K562 (cell line): ENCODE data around the gene SLC4A5. TPM values are rescaled to one million over a fixed set of nuclear protein-coding genes. Genes with fewer than 3 reads are reported as not detected.
A peak's percentile ranks its signal among the peaks of the same experiment; 100 is the strongest.

Experiments
- ATAC-seq: fragments of 200-7000 bp; cut with Tn5 transposase; 3 replicates; pipeline ENCODE4 v1.9.1; 2020; ENCODE audit warnings: moderate library complexity
- BruUV-seq: library from RNA; stranded (reverse); fragments of 400-500 nt; replicated peaks from 2 replicates; lab custom pipeline; 2021; lab: Mats Ljungman, UMichigan
- CTCF ChIA-PET: fragments of 300-600 bp; formaldehyde crosslinking; extraction: SDS; loops from one replicate; lab custom pipeline; 2021; ENCODE audit warnings: low intra/inter-chr PET ratio; lab: Yijun Ruan, JAX
- POLR2A ChIA-PET: fragments of 300-600, 350-650 bp; sonication (Branson Sonifier 250); formaldehyde crosslinking; extraction: SDS; loops from one replicate; lab custom pipeline; 2021; ENCODE audit warnings: antibody characterized with exemption, inconsistent platforms; lab: Yijun Ruan, JAX
- DNase-seq, 4 experiments: peaks; one replicate each; pipeline versions ENCODE4 v3.0.0 to v3.0.0-alpha.2; 2011 to 2018; ENCODE audit warnings: low spot score in 3 of 4, mixed read lengths in 3 of 4; ENCODE audit errors: extremely low read depth in 1 of 4
- FAIRE-seq: peaks from 2 replicates; lab custom pipeline; 2011; peaks lifted over from hg19 to GRCh38; lab: Jason Lieb, UNC
- H2AFZ ChIP-seq: 2 replicates; pipeline ENCODE4 v1.6.0; 2011; ENCODE audit warnings: low read depth, low read length, control low read depth, inconsistent platforms
- H3K27ac ChIP-seq: fragments of 200-600 bp; 3 replicates; pipeline ENCODE4 v1.8.0; 2011; ENCODE audit warnings: low read depth, mild to moderate bottlenecking, control low read depth, inconsistent platforms, low read length, moderate library complexity, mixed read lengths; ENCODE audit errors: extremely low read depth
- H3K27me3 ChIP-seq, 2 experiments: fragments of 300-600 bp in 1 of 2; 2 replicates in 1 of 2; 3 replicates in 1 of 2; pipeline versions ENCODE4 v1.6.0 to v1.8.0; 2011; ENCODE audit warnings: inconsistent platforms in 2 of 2, low read length in 2 of 2, mild to moderate bottlenecking in 1 of 2, mixed read lengths in 1 of 2, moderate library complexity in 1 of 2; ENCODE audit not compliant: control insufficient read depth in 2 of 2, insufficient read depth in 2 of 2
- H3K36me3 ChIP-seq: fragments of 300-600 bp; 3 replicates; pipeline ENCODE4 v1.8.0; 2011; ENCODE audit warnings: mild to moderate bottlenecking, low read length, inconsistent platforms; ENCODE audit not compliant: control insufficient read depth, insufficient read depth
- H3K4me1 ChIP-seq, 2 experiments: fragments of 200-600 bp in 1 of 2; replicated peaks in 1 of 2; 2 replicates in 1 of 2; 3 replicates in 1 of 2; pipeline versions ENCODE4 v1.5.1 to v1.8.0; 2011; ENCODE audit warnings: inconsistent platforms in 2 of 2, low read length in 2 of 2, mild to moderate bottlenecking in 1 of 2, mixed read lengths in 1 of 2, moderate library complexity in 1 of 2; ENCODE audit not compliant: control insufficient read depth in 2 of 2, insufficient read depth in 2 of 2
- H3K4me2 ChIP-seq: 2 replicates; pipeline ENCODE4 v1.6.1; 2011; ENCODE audit warnings: low read length, control low read depth, inconsistent platforms, mixed read lengths; ENCODE audit not compliant: insufficient read depth
- H3K4me3 ChIP-seq: fragments of 200-600 bp; sonication (generic), shearing (Covaris generic); 2 replicates; pipeline ENCODE4 v1.5.1; 2016; ENCODE audit warnings: control low read depth, inconsistent platforms
- H3K79me2 ChIP-seq: fragments of 200-600 bp; 3 replicates; pipeline ENCODE4 v1.8.0; 2011; ENCODE audit warnings: low read length, inconsistent platforms; ENCODE audit not compliant: control insufficient read depth, insufficient read depth
- H3K9ac ChIP-seq, 2 experiments: 2 replicates each; pipeline versions ENCODE4 v1.6.0 to v1.6.1; 2011; ENCODE audit warnings: low read depth in 2 of 2, low read length in 2 of 2, control low read depth in 1 of 2, inconsistent platforms in 1 of 2, mild to moderate bottlenecking in 1 of 2, mixed read lengths in 1 of 2; ENCODE audit not compliant: insufficient read depth in 1 of 2
- H3K9me1 ChIP-seq: one replicate; pipeline ENCODE4 v1.6.0; 2011; ENCODE audit warnings: inconsistent platforms, mild to moderate bottlenecking, low read length, moderate library complexity; ENCODE audit not compliant: control insufficient read depth, insufficient read depth
- H3K9me3 ChIP-seq: replicated peaks from 2 replicates; pipeline ENCODE4 v1.5.1; 2011; ENCODE audit warnings: low read depth, low read length, inconsistent platforms; ENCODE audit not compliant: control insufficient read depth, insufficient read depth
- H4K20me1 ChIP-seq: replicated peaks from 2 replicates; pipeline ENCODE4 v1.6.1; 2011; ENCODE audit warnings: low read length, inconsistent platforms, mixed read lengths; ENCODE audit not compliant: control insufficient read depth, insufficient read depth
- GABPA ChIP-seq: fragments of 200-800 bp; sonication (Bioruptor generic); conservative IDR thresholded peaks from 2 replicates; pipeline ENCODE4 v1.6.1; 2016; ENCODE audit warnings: low read depth, missing genetic modification characterization, missing compliant biosample characterization
- MAFF ChIP-seq: IDR thresholded peaks from 2 replicates; pipeline ENCODE4 v1.6.1; 2012; ENCODE audit warnings: low read length, improper control_type of control experiment
- RAD21 ChIP-seq, 2 experiments: fragments of 250-450 bp in 1 of 2; fragments of 450-650 bp in 1 of 2; sonication (Bioruptor Pico) in 1 of 2; formaldehyde crosslinking in 1 of 2; IDR thresholded peaks in 1 of 2; conservative IDR thresholded peaks in 1 of 2; 2 replicates each; pipeline versions ENCODE4 v1.4.0 to v1.8.0; 2020 to 2022; ENCODE audit warnings: mild to moderate bottlenecking in 2 of 2, moderate library complexity in 1 of 2
- TAF1 ChIP-seq: IDR thresholded peaks from 2 replicates; pipeline ENCODE4 v1.6.1; 2011; ENCODE audit warnings: mild to moderate bottlenecking, low read length, moderate library complexity; ENCODE audit not compliant: insufficient read depth, control insufficient read depth, severe bottlenecking; ENCODE audit errors: extremely low read depth
- ZFPM2 ChIP-seq: fragments of 250-450 bp; sonication (Bioruptor Pico); IDR thresholded peaks from 2 replicates; pipeline ENCODE4 v1.5.1; 2022; ENCODE audit warnings: mild to moderate bottlenecking
- WGBS: fragments of 100-300 bp; shearing (Covaris generic); methylation state at CpG from one replicate; pipeline ENCODE4 v1.1.6; 2016; ENCODE audit warnings: low coverage, mixed read lengths; ENCODE audit not compliant: insufficient coverage; ENCODE audit errors: missing lambda C conversion rate; 5-methylcytosine and 5-hydroxymethylcytosine counted together
- in situ Hi-C: fragments of 300-500 bp; cut with MboI; formaldehyde crosslinking; loops from 4 replicates; pipeline ENCODE4 v1.15.0; 2018; ENCODE audit warnings: inconsistent platforms, mixed read lengths
- intact Hi-C: fragments of 100-400 bp; cut with micrococcal nuclease; formaldehyde crosslinking; loops from 2 replicates; pipeline ENCODE4 v1.14.2; 2022
- polyA plus RNA-seq, 8 experiments: library from polyadenylated mRNA; depleted of rRNA in 4 of 8; stranded (reverse) in 5 of 8; unstranded in 3 of 8; fragments of >200 nt; fragmentation: Nextera tagmentation in 2 of 8; fragmentation: Illumina TruSeq in 1 of 8; extraction: Ambion mirVana in 2 of 8; extraction: Trizol in 1 of 8; gene quantifications; 2 replicates each; pipeline versions ENCODE4 v1.2.1 to v1.2.3, GENCODE V29; 2011 to 2014; ENCODE audit warnings: inconsistent platforms in 1 of 8, missing spikeins in 1 of 8
- total RNA-seq, 7 experiments: library from RNA; depleted of rRNA in 6 of 7; stranded (reverse); fragments of >200 nt in 6 of 7; fragmentation: Illumina TruSeq in 2 of 7; extraction: Trizol in 2 of 7; gene quantifications; 2 replicates each; pipeline versions ENCODE4 v1.2.1 to v1.2.3, GENCODE V29; 2011 to 2021; ENCODE audit warnings: low replicate concordance in 1 of 7
- TF ChIP-seq, protein P1 (sequence below), 2 experiments: fragments of 450-650 bp; IDR thresholded peaks; 2 replicates each; pipeline ENCODE4 v1.6.1; 2018; ENCODE audit warnings: mild to moderate bottlenecking in 2 of 2, low read depth in 1 of 2; ENCODE audit not compliant: partially characterized antibody in 2 of 2

SLC4A5 gene
- total and polyA plus RNA-seq, 9 of the 15 experiments (the other 6 are each of a cell fraction or from before 2014, with no cell fraction given) = 0.03 to 0.77 (median 0.14) TPM; not detected in 1

DNA sequence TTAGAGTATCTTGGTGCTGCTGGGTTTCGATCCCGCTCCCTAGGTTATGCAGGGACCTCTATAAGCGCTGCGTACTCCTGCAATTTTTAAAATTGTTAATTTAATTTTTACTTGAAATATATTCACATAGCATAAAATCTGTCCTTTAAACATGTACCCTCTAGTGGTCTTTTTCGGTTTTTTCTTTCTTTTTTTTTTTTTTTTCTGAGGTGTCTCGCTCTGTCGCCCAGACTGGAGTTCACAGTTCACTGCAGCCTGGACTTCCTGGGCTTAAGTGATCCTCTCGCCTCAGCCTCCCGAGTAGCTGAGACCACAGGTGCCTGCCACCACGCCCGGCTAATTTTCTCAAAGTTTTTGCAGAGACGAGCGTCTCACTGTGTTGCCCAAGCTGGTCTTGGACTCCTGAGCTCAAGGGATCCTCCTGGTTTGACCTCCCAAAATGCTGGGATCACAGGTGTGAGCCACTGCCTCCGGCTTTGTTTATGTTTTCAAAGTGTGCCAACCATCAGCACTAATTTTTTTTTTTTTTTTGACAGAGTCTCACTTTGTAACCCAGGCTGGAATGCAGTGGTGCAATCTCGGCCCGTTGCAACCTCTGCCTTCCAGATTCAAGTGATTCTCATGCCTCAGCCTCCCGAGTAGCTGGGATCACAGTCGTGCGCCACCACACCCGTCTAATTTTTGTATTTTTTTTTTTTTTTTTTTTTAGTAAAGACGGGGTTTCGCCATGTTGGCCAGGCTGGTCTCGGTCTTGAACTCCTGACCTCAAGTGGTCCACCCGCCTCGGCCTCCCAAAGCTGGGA lies 164.0 kb downstream of the SLC4A5 start (continued):
- peak; percentile 52 for TF ChIP-seq GABPA (tag)

DNA sequence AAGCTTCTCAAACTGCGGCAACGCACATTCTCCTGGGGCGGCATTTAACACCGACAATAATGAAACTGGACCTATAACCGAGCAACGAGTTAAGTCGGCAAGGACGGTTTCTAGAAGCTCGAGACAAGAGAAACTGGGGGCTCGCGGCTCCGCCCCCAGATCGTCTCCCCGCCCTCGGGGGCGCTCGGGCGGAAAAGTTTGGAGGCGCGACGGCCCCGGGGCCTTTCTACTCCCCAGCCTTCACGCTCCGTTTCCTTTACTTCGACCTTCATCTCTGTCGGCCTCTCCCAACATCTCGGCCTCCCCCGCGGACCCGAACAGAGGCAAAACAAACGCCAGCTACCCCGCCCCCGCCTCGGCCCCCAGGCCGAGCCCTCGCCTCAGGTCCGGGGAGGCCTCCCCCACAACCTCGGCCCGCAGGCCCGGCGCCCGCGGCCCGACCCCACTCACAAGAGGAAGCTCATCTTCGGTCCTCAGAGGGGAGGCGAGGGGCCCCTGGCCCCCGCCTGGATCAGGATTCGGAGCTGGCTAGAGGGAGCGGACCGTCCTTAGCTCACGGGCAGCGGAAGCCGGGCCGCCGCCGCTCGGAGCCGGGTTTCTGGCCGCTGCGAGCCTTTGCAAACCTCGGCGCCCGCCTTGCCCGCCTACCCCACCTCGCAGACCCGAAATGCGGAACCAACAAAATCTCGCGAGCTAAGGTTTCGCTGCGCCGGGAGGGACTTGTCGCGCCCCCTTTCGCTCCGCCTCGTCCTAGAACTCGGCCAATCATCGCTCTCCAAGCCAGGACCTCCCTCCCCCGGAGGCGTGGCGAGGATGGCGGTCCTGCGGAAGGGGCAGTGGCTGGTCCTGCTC lies 164.8 kb downstream of the SLC4A5 start, which contains the start of gene MOB1A:
MOB1A (minus strand) TSS at position 669 of the 852 bp plus-strand sequence; CDS start at position 464, 205 bp downstream.
- under 1% methylated on average over 62 of the region's 84 CpGs for WGBS
- peaks cover 14 to 19% of the 10 kb centered on the region in 2 experiments for H3K4me1 ChIP-seq
- H3K4me2 ChIP-seq = peak within 1 kb of the TSS; percentile 86
- intact Hi-C loops (no loop called here), in situ Hi-C loops (no loop called here)
- peaks cover 17% of the 10 kb centered on the region; the same call in 2 of the 3 replicates for H3K36me3 ChIP-seq
- no peaks in the 10 kb centered on the region for H3K27me3 ChIP-seq
- H3K9me1 ChIP-seq = no peaks in the 10 kb centered on the region
- peak; percentile 98 for FAIRE-seq
- peak; percentile 93 for ATAC-seq
- peak within 1 kb of the TSS; percentile 60 for H2AFZ ChIP-seq
- ChIA-PET CTCF (interaction anchor here (0.7 kb wide), 1 partner anchor 336 kb away, joined by 3 read pairs; no protein-coding TSS in a partner anchor), POLR2A (interaction anchor here (0.6 to 6.5 kb wide), 21 partner anchors 10 to 442 kb away, joined by 3 to 98 read pairs (median 5); partner anchors contain the start of genes BOLA3, DUSP11, MTHFD2 and TPRKB)
- H3K79me2 ChIP-seq = peaks cover 51% of the 10 kb centered on the region
- peak within 1 kb of the TSS; percentile 79 to 95 for H3K9ac ChIP-seq
- peak within 1 kb of the TSS; percentile 81 for H3K4me3 ChIP-seq
- no peaks in the 10 kb centered on the region; the same call in 1 of the 2 replicates for H4K20me1 ChIP-seq
- BruUV-seq = no TSS peak
- H3K9me3 ChIP-seq = no peaks in the 10 kb centered on the region
- H3K27ac ChIP-seq = peak within 1 kb of the TSS; percentile 83
- peak; percentile 96 to 99 (median 98) for DNase-seq
- TF ChIP-seq TAF1 = peak; percentile 81
- TF ChIP-seq RAD21 (CRISPR knock-in tag; conservative IDR thresholded peaks at IDR 0.05 in 1 of 2, IDR thresholded peaks at IDR 0.05 in 1 of 2) = peak in 1 of 2 experiments; percentile 12; a peak in 1 of 4 replicates
- no peak for TF ChIP-seq ZFPM2
- no peak; the same call in 1 of the 2 replicates for TF ChIP-seq MAFF
- TF ChIP-seq, protein P1, sequence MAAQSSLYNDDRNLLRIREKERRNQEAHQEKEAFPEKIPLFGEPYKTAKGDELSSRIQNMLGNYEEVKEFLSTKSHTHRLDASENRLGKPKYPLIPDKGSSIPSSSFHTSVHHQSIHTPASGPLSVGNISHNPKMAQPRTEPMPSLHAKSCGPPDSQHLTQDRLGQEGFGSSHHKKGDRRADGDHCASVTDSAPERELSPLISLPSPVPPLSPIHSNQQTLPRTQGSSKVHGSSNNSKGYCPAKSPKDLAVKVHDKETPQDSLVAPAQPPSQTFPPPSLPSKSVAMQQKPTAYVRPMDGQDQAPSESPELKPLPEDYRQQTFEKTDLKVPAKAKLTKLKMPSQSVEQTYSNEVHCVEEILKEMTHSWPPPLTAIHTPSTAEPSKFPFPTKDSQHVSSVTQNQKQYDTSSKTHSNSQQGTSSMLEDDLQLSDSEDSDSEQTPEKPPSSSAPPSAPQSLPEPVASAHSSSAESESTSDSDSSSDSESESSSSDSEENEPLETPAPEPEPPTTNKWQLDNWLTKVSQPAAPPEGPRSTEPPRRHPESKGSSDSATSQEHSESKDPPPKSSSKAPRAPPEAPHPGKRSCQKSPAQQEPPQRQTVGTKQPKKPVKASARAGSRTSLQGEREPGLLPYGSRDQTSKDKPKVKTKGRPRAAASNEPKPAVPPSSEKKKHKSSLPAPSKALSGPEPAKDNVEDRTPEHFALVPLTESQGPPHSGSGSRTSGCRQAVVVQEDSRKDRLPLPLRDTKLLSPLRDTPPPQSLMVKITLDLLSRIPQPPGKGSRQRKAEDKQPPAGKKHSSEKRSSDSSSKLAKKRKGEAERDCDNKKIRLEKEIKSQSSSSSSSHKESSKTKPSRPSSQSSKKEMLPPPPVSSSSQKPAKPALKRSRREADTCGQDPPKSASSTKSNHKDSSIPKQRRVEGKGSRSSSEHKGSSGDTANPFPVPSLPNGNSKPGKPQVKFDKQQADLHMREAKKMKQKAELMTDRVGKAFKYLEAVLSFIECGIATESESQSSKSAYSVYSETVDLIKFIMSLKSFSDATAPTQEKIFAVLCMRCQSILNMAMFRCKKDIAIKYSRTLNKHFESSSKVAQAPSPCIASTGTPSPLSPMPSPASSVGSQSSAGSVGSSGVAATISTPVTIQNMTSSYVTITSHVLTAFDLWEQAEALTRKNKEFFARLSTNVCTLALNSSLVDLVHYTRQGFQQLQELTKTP (IDR thresholded peaks at IDR 0.05; ENCODE audit: low read depth in 1 of 2, partially characterized antibody in 2 of 2) = no peak
